ENCODE measurements around the gene CCDC57. TPM values are rescaled to one million over a fixed set of nuclear protein-coding genes. Genes with fewer than 3 reads are reported as not detected.

The CCDC57 gene
- total RNA-seq, 5 donors from 2014 or later (not counting 1 experiment from before 2014, with no cell fraction given) = 86.4 to 127 (median 103) TPM

DNA sequence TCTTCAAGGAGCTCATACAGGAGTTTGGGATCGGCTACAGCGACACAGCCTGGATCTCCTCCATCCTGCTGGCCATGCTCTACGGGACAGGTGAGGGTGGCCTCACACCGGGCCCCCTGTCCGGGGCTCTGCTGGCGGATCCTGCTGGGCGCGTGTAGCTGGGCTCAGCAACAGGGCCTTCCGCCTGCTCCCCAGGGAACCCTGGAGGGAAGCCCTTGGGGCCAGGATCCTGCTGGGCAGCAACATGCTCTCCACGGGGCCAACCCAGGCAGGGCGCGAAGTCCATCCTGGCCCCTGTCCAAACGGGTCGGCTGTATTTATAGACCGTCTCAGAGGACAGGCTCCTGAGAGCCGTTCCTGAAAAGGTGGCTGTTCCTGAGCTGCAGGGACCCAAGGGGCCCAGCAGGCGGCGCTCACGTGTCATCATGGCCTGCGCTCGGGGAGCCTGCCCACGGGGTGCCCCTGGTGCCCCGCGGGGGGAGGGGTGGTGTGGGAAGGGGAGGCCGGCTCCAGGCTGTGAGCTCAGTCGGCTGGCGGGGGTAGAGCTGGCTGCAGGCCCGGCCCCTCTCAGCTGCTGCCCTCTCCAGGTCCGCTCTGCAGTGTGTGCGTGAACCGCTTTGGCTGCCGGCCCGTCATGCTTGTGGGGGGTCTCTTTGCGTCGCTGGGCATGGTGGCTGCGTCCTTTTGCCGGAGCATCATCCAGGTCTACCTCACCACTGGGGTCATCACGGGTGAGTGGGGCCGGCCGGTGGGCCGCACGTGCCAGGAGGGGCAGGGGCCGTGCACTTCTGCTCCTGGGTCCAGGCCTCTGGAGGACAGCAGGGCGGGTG is 23.7 kb upstream of the CCDC57 start:
- CTCF ChIA-PET = interaction anchor here (0.5 to 1.1 kb wide), 7 partner anchors 10 to 87 kb away, joined by 3 to 7 read pairs (median 4); partner anchors contain the start of genes CD7 (in 1 of the 2) and CSNK1D (in 1 of the 2)

DNA sequence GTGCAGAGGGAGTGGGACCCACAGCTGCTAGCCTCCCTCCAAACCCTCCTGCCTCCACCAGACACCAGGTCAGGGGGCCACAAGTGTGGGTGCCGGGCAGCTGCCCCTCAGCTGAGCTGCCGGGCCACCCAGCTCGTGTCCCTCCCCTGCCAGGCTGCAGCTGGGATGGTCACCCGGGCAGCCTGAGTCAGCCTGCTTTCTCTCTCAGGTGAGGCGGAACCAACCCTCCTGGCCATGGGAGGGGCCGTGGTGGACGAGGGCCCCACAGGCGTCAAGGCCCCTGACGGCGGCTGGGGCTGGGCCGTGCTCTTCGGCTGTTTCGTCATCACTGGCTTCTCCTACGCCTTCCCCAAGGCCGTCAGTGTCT is 23.1 kb upstream of the CCDC57 start:
- ChIA-PET CTCF (interaction anchor here in 1 of 2 donors (0.8 to 1.1 kb wide), 5 partner anchors 30 to 88 kb away, joined by 4 to 7 read pairs (median 4); partner anchors contain the start of gene CD7), POLR2A (no interaction called here)
- H3K36me3 Mint-ChIP-seq = no peaks in the 10 kb centered on the region
- 73% methylated on average over 15 of the region's 15 CpGs for WGBS (ENCODE audit: insufficient coverage)
- no peak overlapping the region for H3K4me3 Mint-ChIP-seq
- Histone ChIP-seq H3K27ac (ENCODE audit: low read length) (peak overlapping the region; percentile 10), H3K27me3 (replicated peaks in 1 of 2; ENCODE audit: control insufficient read depth in 2 of 2, extremely low read depth in 1 of 2, insufficient read depth in 2 of 2, low read length in 1 of 2) (no peaks in the 10 kb centered on the region), H3K36me3 (ENCODE audit: control insufficient read depth in 2 of 2, extremely low read depth in 1 of 2, insufficient read depth in 1 of 2, low read length in 1 of 2) (peaks cover 3 to 11% of the 10 kb centered on the region in 2 donors), H3K4me1 (ENCODE audit: control insufficient read depth in 1 of 2, extremely low read depth in 1 of 2, insufficient read depth in 2 of 2, low read length in 2 of 2) (peaks cover 20 to 68% of the 10 kb centered on the region in 2 experiments), H3K4me3 (ENCODE audit: control insufficient read depth in 1 of 2, extremely low read depth in 1 of 2, low read length in 1 of 2) (no peak overlapping the region), H3K9me3 (no peaks in the 10 kb centered on the region)
- H3K27ac Mint-ChIP-seq = no peak overlapping the region
- ATAC-seq (replicated peaks in 1 of 4) (no peak), DNase-seq (no peak)
- H3K27me3 Mint-ChIP-seq = no peaks in the 10 kb centered on the region
- no peaks in the 10 kb centered on the region for H3K9me3 Mint-ChIP-seq
- peaks cover 24 to 43% (median 30%) of the 10 kb centered on the region in 3 donors for H3K4me1 Mint-ChIP-seq

More for the DNA sequence above, 23.7 kb upstream of the CCDC57 start:
- peaks cover 25 to 69% of the 10 kb centered on the region in 2 experiments for H3K4me1 ChIP-seq (ENCODE audit: control insufficient read depth in 1 of 2, extremely low read depth in 1 of 2, insufficient read depth in 2 of 2, low read length in 2 of 2)
- peak; percentile 34 to 59 (median 41) for ATAC-seq (replicated peaks in 1 of 4)
- no peak overlapping the region for H3K4me3 ChIP-seq (ENCODE audit: control insufficient read depth in 1 of 2, extremely low read depth in 1 of 2, low read length in 1 of 2)
- peak in 32 of 35 experiments; percentile 42 to 85 (median 63) for DNase-seq
- POLR2A ChIA-PET = no interaction called here
- 55% methylated on average over 44 of the region's 44 CpGs for WGBS (ENCODE audit: insufficient coverage)
- H3K9me3 ChIP-seq = no peaks in the 10 kb centered on the region
- Mint-ChIP-seq H3K27me3 (no peaks in the 10 kb centered on the region), H3K4me3 (no peak overlapping the region), H3K9me3 (no peaks in the 10 kb centered on the region), H3K27ac (no peak overlapping the region), H3K4me1 (peaks cover 28 to 49% (median 36%) of the 10 kb centered on the region in 3 donors), H3K36me3 (no peaks in the 10 kb centered on the region)
- H3K27me3 ChIP-seq (replicated peaks in 1 of 2; ENCODE audit: control insufficient read depth in 2 of 2, extremely low read depth in 1 of 2, insufficient read depth in 2 of 2, low read length in 1 of 2) = no peaks in the 10 kb centered on the region
- H3K36me3 ChIP-seq (ENCODE audit: control insufficient read depth in 2 of 2, extremely low read depth in 1 of 2, insufficient read depth in 1 of 2, low read length in 1 of 2) = peaks cover 3 to 11% of the 10 kb centered on the region in 2 donors
- peak overlapping the region; percentile 10 for H3K27ac ChIP-seq (ENCODE audit: low read length)

DNA sequence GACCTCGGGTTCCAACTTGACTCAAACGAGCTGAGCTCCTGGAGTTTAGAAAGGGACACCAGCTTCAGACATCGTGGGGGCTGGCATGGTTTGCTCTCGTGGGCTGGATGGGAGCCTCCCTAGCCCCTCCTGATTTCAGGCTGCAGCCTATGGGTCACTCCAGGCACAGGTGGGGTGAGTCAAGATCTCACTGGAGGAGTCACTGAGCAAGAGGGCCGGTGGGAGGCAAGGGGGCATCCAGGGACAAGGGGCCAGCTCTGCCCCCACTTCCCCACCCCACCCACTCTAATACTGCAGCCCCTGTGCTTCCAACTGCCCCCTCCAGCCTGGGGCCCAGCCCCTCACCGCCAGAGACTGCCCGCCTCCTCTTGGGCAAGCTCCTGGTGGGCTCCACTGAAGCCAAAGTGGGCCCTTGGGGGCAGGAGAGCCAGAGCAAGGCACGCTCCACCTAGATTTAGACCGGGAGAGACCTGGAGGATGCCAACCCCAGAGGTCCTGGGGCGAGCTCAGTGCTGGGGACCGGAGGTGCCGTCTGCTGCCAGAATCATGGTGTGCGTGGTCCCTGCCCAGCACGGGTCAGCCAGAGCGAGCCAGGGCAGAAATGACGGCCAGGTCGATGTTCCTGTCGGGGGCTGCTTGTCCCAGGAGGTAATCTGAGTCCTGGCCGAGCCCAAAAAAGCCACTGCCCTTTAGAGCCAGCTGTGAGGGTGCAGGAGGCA is 22.6 kb upstream of the CCDC57 start:
- no peak for ATAC-seq (replicated peaks in 1 of 4)
- H3K4me1 ChIP-seq (ENCODE audit: control insufficient read depth in 1 of 2, extremely low read depth in 1 of 2, insufficient read depth in 2 of 2, low read length in 2 of 2) = peaks cover 16 to 68% of the 10 kb centered on the region in 2 experiments

DNA sequence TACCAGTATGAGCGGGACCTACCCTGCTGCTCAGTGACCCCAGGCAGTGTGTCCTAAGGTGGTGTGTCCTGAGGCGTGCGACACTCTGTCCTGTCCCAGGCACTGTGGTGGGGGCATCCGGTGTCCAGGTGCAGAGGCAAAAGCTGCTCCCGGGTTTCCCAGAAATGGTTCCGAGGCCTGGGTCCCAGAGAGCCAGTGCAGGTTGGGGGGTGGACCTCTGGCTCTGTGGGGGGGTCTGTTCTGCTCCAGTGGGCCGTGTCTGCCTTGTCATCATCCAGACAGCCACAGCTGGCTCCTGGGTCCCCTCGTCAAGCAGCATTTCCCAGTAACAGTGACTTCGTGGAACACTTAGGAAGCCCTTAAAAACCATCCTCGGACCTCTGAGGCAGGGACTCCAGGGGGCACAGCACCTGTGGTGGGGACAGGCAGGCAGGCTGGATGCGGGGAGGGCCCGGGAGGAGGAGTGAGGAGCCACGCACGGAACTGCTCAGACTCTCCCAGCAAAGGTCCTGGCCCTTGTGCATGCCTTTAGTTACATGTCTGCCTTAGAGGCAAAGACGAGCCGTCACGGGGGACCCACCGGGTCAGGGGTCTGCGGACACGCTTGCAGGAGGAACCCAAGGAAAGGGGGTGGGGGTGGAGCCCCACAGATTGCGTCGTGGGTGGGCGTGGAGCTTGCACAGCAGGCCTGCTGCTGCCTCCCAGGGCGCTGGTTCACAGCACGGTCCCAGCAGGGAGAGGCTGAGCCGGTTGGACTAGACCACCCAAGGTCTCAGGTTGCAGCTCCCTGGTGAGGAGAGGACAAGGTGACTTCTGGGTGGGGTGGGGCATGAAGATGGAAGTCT is 21.8 kb upstream of the CCDC57 start:
- Mint-ChIP-seq H3K36me3 (no peaks in the 10 kb centered on the region), H3K27ac (peak overlapping the region; percentile 39 to 61), H3K4me1 (peaks cover 18 to 39% (median 27%) of the 10 kb centered on the region in 3 donors), H3K27me3 (no peaks in the 10 kb centered on the region), H3K9me3 (no peaks in the 10 kb centered on the region), H3K4me3 (no peak overlapping the region)
- no peak for ATAC-seq (replicated peaks in 1 of 4)
- H3K27ac ChIP-seq (ENCODE audit: low read length) = no peak overlapping the region
- no peaks in the 10 kb centered on the region for H3K27me3 ChIP-seq (replicated peaks in 1 of 2; ENCODE audit: control insufficient read depth in 2 of 2, extremely low read depth in 1 of 2, insufficient read depth in 2 of 2, low read length in 1 of 2)
- ChIA-PET CTCF (interaction anchor here in 1 of 2 donors (1.0 kb wide), 1 partner anchor 28 kb away, joined by 5 read pairs; no protein-coding TSS in a partner anchor), POLR2A (no interaction called here)
- no peaks in the 10 kb centered on the region for H3K9me3 ChIP-seq
- 87% methylated on average over 18 of the region's 26 CpGs for WGBS (ENCODE audit: insufficient coverage)
- DNase-seq = no peak
- H3K4me3 ChIP-seq (ENCODE audit: control insufficient read depth in 1 of 2, extremely low read depth in 1 of 2, low read length in 1 of 2) = no peak overlapping the region
- peaks cover 3 to 11% of the 10 kb centered on the region in 2 donors for H3K36me3 ChIP-seq (ENCODE audit: control insufficient read depth in 2 of 2, extremely low read depth in 1 of 2, insufficient read depth in 1 of 2, low read length in 1 of 2)
- H3K4me1 ChIP-seq (ENCODE audit: control insufficient read depth in 1 of 2, extremely low read depth in 1 of 2, insufficient read depth in 2 of 2, low read length in 2 of 2) = peaks cover 18 to 68% of the 10 kb centered on the region in 2 experiments

More for the DNA sequence above, 22.6 kb upstream of the CCDC57 start:
- H3K27me3 Mint-ChIP-seq = no peaks in the 10 kb centered on the region
- Histone ChIP-seq H3K9me3 (no peaks in the 10 kb centered on the region), H3K36me3 (ENCODE audit: control insufficient read depth in 2 of 2, extremely low read depth in 1 of 2, insufficient read depth in 1 of 2, low read length in 1 of 2) (peaks cover 3 to 11% of the 10 kb centered on the region in 2 donors), H3K4me3 (ENCODE audit: control insufficient read depth in 1 of 2, extremely low read depth in 1 of 2, low read length in 1 of 2) (no peak overlapping the region), H3K27me3 (replicated peaks in 1 of 2; ENCODE audit: control insufficient read depth in 2 of 2, extremely low read depth in 1 of 2, insufficient read depth in 2 of 2, low read length in 1 of 2) (no peaks in the 10 kb centered on the region), H3K27ac (ENCODE audit: low read length) (no peak overlapping the region)
- H3K4me3 Mint-ChIP-seq = no peak overlapping the region
- ChIA-PET POLR2A (no interaction called here), CTCF (interaction anchor here in 1 of 2 donors (0.6 to 1.0 kb wide), 2 partner anchors 29 to 62 kb away, joined by 3 to 5 read pairs; no protein-coding TSS in a partner anchor)
- peak overlapping the region; percentile 39 to 61 for H3K27ac Mint-ChIP-seq
- peaks cover 19 to 39% (median 26%) of the 10 kb centered on the region in 3 donors for H3K4me1 Mint-ChIP-seq
- H3K36me3 Mint-ChIP-seq = no peaks in the 10 kb centered on the region
- WGBS (ENCODE audit: insufficient coverage) = 82% methylated on average over 13 of the region's 19 CpGs
- no peaks in the 10 kb centered on the region for H3K9me3 Mint-ChIP-seq
- DNase-seq = no peak

DNA sequence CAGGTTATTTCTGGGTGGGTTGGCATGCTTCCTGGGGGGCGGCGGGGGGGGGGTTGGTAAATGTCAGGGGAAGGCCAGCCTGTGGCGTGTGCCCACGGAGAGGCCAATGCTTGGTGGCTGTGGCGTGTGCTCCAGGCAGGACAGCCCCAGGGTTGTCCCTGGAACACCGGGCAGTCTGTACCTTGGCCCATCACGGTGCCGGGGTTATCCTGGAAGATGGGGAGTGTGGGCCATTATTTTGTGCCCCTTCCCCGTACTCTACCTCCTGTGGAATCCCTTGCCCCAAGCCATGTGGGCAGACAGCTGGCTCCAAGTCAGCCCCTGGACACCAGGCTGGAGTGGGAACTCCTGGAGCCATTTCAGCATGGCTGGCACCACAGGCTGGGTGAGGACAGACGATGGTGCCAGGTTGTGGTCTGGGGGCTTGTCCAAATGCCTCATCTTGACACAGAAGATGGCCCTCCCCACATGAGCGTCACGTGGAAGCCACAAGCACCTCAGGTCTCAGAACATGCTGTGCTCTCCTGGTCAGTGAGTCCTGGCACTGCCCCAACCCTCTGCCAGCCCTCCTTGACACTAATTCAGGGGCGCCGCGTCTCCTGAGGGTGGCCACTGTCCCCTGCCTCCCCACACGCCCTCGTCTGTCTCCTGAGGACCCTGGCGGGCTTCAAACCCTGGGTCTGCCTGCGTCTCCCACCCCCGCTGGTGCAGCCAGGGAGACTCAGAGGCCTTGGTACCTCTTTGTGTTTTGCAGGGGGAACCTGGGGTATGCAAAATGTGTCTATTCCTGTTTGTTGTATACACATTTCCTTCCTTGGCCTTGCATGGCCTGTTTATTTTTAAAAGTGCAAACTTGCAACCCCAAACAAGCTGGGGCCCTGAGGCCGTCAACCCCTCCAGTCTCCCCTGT is 20.5 kb upstream of the CCDC57 start:
- Histone ChIP-seq H3K4me3 (ENCODE audit: control insufficient read depth in 1 of 2, extremely low read depth in 1 of 2, low read length in 1 of 2) (no peak overlapping the region), H3K4me1 (ENCODE audit: control insufficient read depth in 1 of 2, extremely low read depth in 1 of 2, insufficient read depth in 2 of 2, low read length in 2 of 2) (peaks cover 19 to 61% of the 10 kb centered on the region in 2 experiments), H3K36me3 (ENCODE audit: control insufficient read depth in 2 of 2, extremely low read depth in 1 of 2, insufficient read depth in 1 of 2, low read length in 1 of 2) (peaks cover 0 to 11% of the 10 kb centered on the region in 2 donors), H3K9me3 (no peaks in the 10 kb centered on the region), H3K27ac (ENCODE audit: low read length) (no peak overlapping the region), H3K27me3 (replicated peaks in 1 of 2; ENCODE audit: control insufficient read depth in 2 of 2, extremely low read depth in 1 of 2, insufficient read depth in 2 of 2, low read length in 1 of 2) (no peaks in the 10 kb centered on the region)
- CTCF ChIA-PET = no interaction called here
- ATAC-seq (replicated peaks in 1 of 4) (no peak), DNase-seq (no peak)
- H3K9me3 Mint-ChIP-seq = no peaks in the 10 kb centered on the region
- H3K4me3 Mint-ChIP-seq = no peak overlapping the region
- WGBS (ENCODE audit: insufficient coverage) = 83% methylated on average over 10 of the region's 21 CpGs
- POLR2A ChIA-PET = no interaction called here
- peaks cover 11 to 28% (median 16%) of the 10 kb centered on the region in 3 donors for H3K4me1 Mint-ChIP-seq
- H3K27me3 Mint-ChIP-seq = no peaks in the 10 kb centered on the region
- peak overlapping the region; percentile 58 to 72 for H3K27ac Mint-ChIP-seq
- no peaks in the 10 kb centered on the region for H3K36me3 Mint-ChIP-seq
